CD4-positive, alpha-beta T cell treated with Interleukin-4 for 1 hour (primary cell): ENCODE data around the gene ZIC2.

Experiments
- DNase-seq, 2 donors: peaks; one replicate each; pipeline ENCODE4 v3.0.0-alpha.2; 2020 to 2022

The ZIC2 gene

DNA sequence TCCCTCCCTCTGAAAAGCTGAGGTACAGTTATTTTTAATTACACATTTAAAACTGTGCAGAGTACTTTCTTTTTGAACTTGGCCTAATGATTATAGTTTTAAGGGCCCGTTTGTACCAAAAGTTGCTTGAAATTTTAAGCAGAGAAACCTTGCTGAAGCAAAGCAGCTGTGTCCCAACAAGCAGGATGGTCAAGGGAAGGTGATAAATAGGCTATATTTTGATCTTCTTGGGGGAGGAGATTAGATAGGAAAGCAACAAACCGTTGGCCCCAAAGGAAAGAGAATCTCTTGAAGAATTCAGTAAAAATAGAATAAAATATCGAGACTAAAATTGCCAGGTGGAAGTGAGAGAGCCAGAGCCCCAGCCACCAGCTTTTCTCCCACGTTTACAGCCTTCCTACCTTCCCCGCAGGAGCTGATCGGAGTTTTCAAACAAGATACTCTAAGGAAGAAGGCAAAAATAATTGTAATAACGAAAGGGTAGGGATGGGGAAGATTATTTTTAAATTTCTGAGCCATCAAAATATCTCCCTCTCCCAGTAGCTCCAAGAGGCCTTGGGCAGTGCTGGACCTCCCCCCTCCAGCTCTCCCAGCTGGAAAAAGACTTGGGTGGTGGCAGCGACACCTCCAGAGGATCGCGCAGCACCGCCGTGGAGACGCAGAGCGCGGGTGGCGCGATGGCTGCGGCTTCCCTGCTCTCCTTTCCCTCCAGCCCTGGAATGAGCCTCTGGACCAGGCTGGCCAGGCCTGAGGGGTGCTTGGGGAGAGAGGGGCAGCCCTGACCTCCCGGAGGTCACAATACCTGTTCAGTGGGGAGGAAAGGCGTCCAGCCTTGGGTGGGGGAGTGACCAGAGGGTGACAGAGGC is 5.8 kb downstream of the ZIC2 start:
- no peak for DNase-seq

DNA sequence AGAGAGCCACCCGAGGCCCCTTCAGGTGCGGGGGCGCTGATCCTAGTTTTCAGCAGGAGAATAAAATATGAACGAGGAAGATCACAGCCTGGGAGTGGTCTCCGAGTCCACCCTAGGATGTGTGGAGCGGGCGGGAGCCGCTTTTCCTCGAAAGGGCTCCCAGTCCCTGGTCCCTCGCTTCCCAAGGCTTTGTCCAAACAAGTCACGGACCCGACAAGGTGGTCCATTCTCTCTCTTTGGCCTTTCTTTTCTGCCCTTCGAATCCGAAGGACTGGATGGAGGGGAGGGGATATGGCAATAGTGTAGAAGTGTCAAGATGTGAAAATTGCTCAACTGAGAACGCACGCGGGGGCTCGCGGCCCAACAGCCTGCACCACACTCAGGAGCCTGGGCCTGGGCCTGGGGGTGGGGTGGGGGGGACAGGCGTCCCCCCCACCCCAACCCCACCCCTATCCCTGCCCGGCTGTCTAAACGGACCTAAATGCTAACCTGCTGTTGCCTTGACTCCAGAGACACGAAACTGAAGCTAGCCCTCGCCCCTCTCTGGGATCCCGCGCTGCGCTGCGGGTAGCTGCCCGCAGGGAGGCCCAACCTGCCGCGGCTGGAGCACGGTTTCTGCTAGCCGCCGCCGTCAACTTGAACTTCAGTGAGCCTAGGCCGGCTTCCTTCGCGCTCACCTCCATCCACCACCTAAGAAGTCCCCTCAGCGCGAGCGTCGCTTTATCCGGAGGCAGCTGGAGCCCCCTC is 7.1 kb downstream of the ZIC2 start:
- DNase-seq, result no peak

DNA sequence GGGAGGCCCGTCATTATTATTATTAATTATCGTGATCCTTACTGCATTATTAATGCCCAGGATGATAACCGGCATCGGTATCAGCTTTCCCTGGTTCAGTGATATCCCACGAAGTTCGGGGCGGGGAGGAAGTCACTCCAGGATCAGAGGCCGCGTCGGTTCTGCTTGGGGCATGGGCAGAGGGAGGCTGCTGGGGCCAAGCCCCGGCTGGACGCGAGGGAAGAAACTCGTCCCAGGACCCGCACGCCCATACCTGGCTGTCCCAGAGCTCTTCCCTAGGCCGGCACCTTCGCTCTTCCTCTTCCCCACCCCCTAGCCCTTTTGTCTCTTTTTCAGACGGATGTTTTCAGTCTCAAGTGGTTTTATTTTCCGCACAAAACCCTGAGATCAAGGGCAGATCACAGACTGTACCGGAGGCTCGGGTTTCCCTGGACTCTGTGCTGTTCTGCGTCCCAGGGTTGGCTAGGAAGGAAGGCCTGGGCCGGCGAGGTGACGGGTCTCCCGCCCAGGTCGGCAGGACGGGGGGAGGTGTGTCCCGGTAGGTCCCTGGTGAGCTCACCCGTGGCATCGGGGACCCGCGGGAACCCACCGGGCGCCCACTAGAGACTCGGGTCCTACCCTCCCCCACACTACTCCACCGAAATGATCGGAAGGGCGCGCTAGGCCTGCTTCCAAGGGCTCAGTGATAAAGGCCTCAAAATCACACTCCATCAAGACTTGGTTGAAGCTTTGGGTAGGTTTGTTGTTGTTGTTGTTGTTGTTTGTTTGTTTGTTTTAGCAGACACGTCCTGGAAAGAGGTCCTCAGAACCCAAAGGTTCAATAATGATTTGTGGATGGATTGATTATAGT is 7.9 kb downstream of the ZIC2 start:
- no peak for DNase-seq

GRCh38 chr13:99990126-99990977 is 8.8 kb downstream of the ZIC2 start:
- DNase-seq, result no peak

DNA sequence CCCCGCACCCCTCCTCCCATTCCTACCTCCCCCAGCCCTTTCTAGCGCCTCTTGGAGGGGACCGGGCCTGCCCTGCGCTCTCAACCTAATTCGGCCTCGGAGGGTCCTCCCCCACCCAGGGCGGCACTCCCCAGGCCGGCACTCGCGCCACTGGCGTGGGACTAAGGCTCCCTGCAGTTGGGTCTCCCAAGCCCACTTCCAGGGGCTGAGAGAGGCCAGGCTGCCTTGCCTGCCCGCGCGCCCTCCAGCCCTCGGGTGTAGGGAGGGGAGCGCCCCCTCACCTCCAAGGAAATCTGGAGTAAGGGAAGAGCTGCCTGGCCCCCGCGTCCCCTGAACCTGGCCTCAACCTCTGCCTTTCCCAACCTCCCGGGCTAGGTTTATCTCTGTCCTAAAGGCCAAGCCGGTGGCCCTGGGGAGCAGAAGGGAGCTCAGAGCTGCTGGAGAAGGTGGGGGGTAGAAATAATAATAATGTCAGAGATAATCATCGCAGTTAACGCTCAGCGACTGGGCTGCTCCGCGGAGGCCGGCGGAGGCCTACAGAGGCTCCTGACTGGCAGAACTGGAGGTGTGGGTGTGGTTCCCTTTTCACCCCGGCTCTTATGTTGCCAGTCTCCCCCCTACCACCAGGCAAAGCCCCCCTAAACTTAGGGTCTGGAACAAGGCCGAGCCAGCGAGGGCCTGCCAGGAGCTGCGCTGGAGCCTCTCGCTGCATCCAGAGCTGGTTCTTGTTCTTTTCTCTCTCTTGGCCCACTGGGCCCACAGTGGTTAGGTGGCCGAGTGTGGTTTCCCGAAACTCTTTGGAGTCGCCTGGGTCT is 9.6 kb downstream of the ZIC2 start:
- DNase-seq, result no peak

GRCh38 chr13:99991828-99992775 is 10.5 kb downstream of the ZIC2 start:
- DNase-seq, result no peak

DNA sequence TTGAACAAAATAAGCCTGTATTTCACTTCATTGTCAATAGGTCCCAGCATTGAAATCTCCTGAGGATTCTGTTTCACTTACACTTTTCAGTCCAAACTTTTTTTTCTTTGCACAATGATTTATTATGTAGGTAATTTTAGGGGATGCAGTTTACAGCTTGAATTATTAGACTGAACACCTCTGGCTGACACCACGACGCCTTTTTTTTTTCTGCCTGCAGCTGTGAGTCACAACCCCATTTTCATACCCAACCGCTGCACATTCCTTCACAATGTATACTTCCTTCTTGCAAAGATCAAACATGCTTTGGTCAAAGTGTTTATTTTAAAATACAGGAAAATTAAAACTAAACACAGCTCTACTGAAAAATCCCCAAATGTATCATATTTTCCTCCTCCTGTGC is 11.4 kb downstream of the ZIC2 start:
- DNase-seq, result no peak

GRCh38 chr13:99993660-99994637 is 12.4 kb downstream of the ZIC2 start:
- DNase-seq, result no peak

DNA sequence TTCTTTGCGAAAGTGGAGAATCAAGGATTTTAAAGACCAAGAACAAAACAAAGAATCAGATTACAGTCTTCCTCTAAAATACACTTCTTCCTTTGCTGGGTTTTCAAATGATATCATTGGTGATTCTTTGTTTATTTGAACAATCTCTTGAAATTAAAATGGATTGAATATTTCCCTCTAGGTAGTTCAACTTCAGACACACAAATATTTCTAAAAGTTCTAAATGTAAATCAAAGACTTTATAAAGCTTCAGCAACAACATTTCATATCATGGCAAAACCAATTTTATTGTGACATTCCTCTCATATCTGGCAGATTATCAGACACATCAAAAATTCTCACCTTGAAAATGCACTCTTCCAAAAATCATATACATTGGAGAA is 13.0 kb downstream of the ZIC2 start:
- no peak for DNase-seq

DNA sequence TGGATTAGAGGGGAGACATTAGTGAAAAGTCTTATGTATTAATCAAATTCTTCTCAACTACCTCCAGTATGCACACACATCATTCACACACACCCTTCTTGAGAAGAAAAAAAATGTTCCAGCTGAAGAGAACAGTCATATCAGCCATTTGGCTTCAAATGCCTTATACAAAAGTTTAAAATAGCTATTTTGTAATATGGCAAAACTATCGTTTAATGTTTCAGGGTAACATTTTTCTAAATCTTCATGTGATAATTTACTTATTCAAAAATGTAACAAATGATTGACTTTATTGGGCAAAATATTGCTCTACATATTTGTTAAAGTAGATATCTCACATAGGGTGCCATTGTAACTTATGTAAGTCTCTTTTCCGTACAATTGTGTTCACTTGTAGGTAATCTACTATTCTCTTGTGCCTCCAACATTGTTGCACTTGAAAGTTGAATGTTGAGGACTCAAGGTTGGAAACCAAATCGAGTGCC is 13.6 kb downstream of the ZIC2 start:
- DNase-seq, result no peak

GRCh38 chr13:99995589-99996380 is 14.2 kb downstream of the ZIC2 start:
- no peak for DNase-seq

- no peak for DNase-seq
These were observed 14.9 kb downstream of the ZIC2 start for GRCh38 chr13:99996381-99996973.

DNA sequence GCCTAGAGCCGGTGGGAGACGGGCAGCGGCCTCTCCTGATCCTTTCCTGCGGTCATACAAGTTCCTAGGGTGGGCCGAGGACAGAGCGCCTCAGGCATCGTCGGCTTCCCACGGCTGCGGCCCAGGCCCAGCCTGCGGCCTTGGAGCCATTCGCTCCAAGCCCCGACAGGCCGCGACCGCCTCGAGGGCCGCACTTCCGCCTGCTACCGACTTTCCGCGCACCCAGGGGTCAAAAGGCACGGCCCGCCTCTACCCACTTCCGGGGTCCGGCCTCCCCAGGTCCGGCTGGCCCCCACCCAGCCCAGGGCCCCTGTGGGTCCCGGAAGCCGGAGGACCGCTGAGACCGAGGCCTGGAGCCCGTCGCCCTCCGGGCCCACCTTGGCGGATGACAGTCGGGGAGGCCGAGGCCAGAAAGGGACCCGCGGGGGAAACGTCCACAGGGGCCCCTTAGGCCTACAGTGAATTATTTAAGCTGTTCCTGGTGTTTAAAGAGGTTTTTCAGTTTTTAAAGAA is 16.2 kb downstream of the ZIC2 start:
- no peak for DNase-seq

GRCh38 chr13:99998261-99998660 is 16.7 kb downstream of the ZIC2 start:
- no peak for DNase-seq

DNA sequence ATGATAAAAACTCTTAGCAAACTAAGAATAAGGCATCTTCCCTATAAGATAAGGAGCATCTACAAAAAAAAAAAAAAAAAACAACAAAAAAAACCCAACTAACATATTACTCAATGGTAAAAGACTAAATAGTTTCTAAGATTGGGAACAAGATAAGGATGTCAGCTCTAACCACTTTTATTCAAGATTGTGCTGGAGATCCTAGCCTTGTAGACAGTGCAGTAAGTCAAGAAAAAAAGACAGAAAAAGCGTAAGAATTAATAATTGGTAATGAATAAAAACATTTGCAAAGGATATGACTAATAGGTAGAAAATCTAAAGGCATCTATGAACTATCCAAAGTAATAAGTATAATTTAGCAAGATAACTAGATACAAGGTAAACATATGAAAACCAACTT is 33.0 kb downstream of the ZIC2 start:
- no peak for DNase-seq

DNA sequence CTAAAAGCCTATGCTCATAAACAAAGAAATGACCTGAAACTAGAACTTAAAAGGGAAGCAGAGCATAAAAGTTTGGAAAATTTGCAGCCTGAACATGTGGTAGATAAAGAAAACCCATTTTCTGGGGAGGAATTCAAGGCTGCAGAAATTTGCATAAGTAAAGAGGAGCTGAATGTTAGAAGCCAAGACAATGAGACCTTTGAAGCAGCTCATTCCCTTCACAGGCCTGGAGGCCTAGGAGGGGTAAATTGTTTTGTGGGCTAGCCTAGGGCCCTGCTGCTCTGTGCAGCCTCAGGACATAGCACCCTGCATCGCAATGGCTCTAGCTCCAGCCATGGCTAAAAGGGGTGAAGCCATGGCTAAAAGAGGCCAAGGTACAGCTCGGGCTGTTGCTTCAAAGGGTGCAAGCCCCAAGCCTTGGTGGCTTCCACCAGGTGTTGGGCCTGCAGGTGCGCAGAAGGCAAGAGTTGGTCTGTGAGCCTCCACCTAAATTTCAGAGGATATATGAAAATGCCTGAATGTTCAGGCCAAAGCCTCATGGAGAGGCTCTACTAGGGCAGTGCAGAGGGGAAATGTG is 38.3 kb downstream of the ZIC2 start:
- no peak for DNase-seq

GRCh38 chr13:100022798-100023197 is 41.2 kb downstream of the ZIC2 start:
- no peak for DNase-seq
